Measurements from ENCODE around the gene ABCC10.

GRCh38 chr6:43377710-43378229 is 49.6 kb upstream of the ABCC10 start:
- TF ChIP-seq CTCF (conservative IDR thresholded peaks at IDR 0.05 in 1 of 2, IDR thresholded peaks at IDR 0.05 in 1 of 2; ENCODE audit: extremely low read depth in 1 of 2, insufficient read depth in 1 of 2, low read depth in 1 of 2, low read length in 2 of 2): no peak
- no peak for TF ChIP-seq EZH2 (IDR thresholded peaks at IDR 0.05; ENCODE audit: borderline replicate concordance, low read length)

All from mammary epithelial cell (primary cell).